Uterus (tissue), 2 donors: ENCODE measurements around the gene ACTL7B.

Experiments
- CTCF ChIP-seq, 4 experiments: fragments of 200-600 bp in 2 of 4; fragments of 450-650 bp in 2 of 4; sonication (generic) in 2 of 4; IDR thresholded peaks; one replicate each; pipeline ENCODE4 v1.5.1; 2016 to 2019; ENCODE audit warnings: antibody characterized with exemption in 4 of 4, mild to moderate bottlenecking in 2 of 4, moderate library complexity in 1 of 4
- POLR2A ChIP-seq, 2 donors: fragments of 450-650 bp; IDR thresholded peaks; one replicate each; pipeline ENCODE4 v1.6.1; 2016; ENCODE audit warnings: antibody characterized with exemption in 2 of 2, mild to moderate bottlenecking in 1 of 2, moderate library complexity in 1 of 2

- TF ChIP-seq CTCF (IDR thresholded peaks at IDR 0.05) (no peak), POLR2A (IDR thresholded peaks at IDR 0.05) (no peak)
Observed at GRCh38 chr9:108845507-108845906, 10.3 kb downstream of the ACTL7B start.
